Ishikawa (cell line): ENCODE results near the gene PLXNA2.

ENCODE experiments used
- CEBPB ChIP-seq: IDR thresholded peaks from 2 replicates; pipeline ENCODE4 v1.6.1; 2012
- CREB1 ChIP-seq: IDR thresholded peaks from 2 replicates; pipeline ENCODE4 v1.6.1; 2012; ENCODE audit warnings: low read depth
- EGR1 ChIP-seq: IDR thresholded peaks from 2 replicates; pipeline ENCODE4 v1.6.1; 2012
- EP300 ChIP-seq: IDR thresholded peaks from 2 replicates; pipeline ENCODE4 v1.6.1; 2012; ENCODE audit warnings: borderline replicate concordance
- FOXM1 ChIP-seq: IDR thresholded peaks from 2 replicates; pipeline ENCODE4 v1.6.1; 2012; ENCODE audit warnings: low read depth, borderline replicate concordance
- NFIC ChIP-seq: IDR thresholded peaks from 2 replicates; pipeline ENCODE4 v1.6.1; 2012
- RAD21 ChIP-seq: IDR thresholded peaks from 2 replicates; pipeline ENCODE4 v1.6.1; 2012; ENCODE audit warnings: low read depth
- TAF1 ChIP-seq: IDR thresholded peaks from 2 replicates; pipeline ENCODE4 v1.6.1; 2012; ENCODE audit warnings: low read depth, mild to moderate bottlenecking
- TCF12 ChIP-seq: IDR thresholded peaks from 2 replicates; pipeline ENCODE4 v1.6.1; 2012; ENCODE audit warnings: low read depth
- TEAD4 ChIP-seq: IDR thresholded peaks from 2 replicates; pipeline ENCODE4 v1.6.1; 2012
- YY1 ChIP-seq: IDR thresholded peaks from 2 replicates; pipeline ENCODE4 v1.6.1; 2012; ENCODE audit warnings: low read depth
- ZBTB7A ChIP-seq: IDR thresholded peaks from 2 replicates; pipeline ENCODE4 v1.6.1; 2012; ENCODE audit warnings: low read depth
- TF ChIP-seq, protein P1 (sequence below): IDR thresholded peaks from 2 replicates; pipeline ENCODE4 v1.6.1; 2012
- TF ChIP-seq, protein P2 (sequence below): IDR thresholded peaks from 2 replicates; pipeline ENCODE4 v1.6.1; 2012
- TF ChIP-seq, protein P3 (sequence below): IDR thresholded peaks from 2 replicates; pipeline ENCODE4 v1.6.1; 2012; ENCODE audit warnings: low read depth, mild to moderate bottlenecking

Gene PLXNA2

DNA sequence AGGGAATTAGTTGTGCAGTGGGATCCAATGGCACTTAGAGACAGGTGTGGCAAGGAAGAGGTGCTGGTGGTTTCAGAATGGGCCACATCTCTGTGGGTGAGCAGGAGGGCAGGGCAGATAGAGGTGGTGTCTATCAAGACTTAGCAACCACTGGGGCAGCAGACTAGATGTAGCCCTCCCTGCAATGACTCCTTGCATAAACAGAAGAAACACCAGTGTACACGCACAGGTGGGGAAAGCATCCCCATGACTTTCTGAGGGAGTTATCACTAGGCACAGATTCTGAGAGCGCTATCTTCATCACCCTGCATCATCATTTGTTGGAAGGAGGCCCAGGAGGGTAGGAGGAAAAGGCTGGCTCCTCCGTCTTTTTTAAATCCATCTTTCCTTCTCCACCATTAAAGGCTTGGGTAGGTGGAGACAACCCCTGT, 58.4 kb downstream of the PLXNA2 start:
- TF ChIP-seq RAD21 (no peak), CREB1 (no peak), FOXM1 (no peak), NFIC (no peak), YY1 (no peak), TEAD4 (no peak), EGR1 (no peak), ZBTB7A (no peak)
- TF ChIP-seq, protein P1, sequence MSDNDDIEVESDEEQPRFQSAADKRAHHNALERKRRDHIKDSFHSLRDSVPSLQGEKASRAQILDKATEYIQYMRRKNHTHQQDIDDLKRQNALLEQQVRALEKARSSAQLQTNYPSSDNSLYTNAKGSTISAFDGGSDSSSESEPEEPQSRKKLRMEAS, result no peak
- TF ChIP-seq, protein P2, sequence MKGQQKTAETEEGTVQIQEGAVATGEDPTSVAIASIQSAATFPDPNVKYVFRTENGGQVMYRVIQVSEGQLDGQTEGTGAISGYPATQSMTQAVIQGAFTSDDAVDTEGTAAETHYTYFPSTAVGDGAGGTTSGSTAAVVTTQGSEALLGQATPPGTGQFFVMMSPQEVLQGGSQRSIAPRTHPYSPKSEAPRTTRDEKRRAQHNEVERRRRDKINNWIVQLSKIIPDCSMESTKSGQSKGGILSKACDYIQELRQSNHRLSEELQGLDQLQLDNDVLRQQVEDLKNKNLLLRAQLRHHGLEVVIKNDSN, result no peak

DNA sequence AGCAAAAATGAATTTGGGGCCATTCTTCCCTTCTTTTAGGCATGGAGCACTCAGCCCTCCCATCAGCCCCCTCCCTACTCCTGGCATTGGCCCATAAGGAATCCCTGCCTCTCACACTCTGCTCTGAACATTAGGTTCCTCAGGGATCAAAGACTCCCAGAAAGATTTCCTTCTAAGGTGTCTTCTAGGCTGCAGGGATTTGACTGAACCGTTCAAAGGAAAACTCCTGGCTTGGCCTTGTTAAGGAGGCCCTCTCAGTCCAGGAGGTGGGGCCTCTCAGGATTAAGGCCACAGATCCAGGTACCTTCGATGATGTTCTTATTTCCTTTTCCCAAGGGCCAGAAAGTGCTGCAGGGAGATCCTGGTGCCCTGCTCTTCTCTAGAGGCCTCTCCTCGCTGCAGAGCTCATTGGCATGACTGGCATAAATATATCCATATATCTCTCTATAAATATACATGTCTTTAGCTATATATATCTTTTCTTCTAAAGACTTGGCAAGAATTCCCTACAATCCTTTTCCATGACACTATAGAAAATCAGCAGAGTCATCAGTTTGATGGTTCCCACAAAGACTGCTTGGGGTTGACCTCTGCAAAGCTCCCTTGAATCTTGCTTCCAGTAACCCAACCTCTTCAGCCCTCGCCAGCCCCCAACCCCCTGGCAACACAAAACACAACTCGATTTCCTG, 59.1 kb downstream of the PLXNA2 start:
- TF ChIP-seq CEBPB (no peak), CREB1 (no peak), TAF1 (no peak), NFIC (no peak), RAD21 (no peak), FOXM1 (no peak), YY1 (no peak), TCF12 (no peak), EGR1 (no peak), TEAD4 (no peak), EP300 (no peak)
- TF ChIP-seq, protein P3, sequence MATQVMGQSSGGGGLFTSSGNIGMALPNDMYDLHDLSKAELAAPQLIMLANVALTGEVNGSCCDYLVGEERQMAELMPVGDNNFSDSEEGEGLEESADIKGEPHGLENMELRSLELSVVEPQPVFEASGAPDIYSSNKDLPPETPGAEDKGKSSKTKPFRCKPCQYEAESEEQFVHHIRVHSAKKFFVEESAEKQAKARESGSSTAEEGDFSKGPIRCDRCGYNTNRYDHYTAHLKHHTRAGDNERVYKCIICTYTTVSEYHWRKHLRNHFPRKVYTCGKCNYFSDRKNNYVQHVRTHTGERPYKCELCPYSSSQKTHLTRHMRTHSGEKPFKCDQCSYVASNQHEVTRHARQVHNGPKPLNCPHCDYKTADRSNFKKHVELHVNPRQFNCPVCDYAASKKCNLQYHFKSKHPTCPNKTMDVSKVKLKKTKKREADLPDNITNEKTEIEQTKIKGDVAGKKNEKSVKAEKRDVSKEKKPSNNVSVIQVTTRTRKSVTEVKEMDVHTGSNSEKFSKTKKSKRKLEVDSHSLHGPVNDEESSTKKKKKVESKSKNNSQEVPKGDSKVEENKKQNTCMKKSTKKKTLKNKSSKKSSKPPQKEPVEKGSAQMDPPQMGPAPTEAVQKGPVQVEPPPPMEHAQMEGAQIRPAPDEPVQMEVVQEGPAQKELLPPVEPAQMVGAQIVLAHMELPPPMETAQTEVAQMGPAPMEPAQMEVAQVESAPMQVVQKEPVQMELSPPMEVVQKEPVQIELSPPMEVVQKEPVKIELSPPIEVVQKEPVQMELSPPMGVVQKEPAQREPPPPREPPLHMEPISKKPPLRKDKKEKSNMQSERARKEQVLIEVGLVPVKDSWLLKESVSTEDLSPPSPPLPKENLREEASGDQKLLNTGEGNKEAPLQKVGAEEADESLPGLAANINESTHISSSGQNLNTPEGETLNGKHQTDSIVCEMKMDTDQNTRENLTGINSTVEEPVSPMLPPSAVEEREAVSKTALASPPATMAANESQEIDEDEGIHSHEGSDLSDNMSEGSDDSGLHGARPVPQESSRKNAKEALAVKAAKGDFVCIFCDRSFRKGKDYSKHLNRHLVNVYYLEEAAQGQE, result no peak
- TF ChIP-seq, protein P1, result no peak
- TF ChIP-seq, protein P2, result no peak

DNA sequence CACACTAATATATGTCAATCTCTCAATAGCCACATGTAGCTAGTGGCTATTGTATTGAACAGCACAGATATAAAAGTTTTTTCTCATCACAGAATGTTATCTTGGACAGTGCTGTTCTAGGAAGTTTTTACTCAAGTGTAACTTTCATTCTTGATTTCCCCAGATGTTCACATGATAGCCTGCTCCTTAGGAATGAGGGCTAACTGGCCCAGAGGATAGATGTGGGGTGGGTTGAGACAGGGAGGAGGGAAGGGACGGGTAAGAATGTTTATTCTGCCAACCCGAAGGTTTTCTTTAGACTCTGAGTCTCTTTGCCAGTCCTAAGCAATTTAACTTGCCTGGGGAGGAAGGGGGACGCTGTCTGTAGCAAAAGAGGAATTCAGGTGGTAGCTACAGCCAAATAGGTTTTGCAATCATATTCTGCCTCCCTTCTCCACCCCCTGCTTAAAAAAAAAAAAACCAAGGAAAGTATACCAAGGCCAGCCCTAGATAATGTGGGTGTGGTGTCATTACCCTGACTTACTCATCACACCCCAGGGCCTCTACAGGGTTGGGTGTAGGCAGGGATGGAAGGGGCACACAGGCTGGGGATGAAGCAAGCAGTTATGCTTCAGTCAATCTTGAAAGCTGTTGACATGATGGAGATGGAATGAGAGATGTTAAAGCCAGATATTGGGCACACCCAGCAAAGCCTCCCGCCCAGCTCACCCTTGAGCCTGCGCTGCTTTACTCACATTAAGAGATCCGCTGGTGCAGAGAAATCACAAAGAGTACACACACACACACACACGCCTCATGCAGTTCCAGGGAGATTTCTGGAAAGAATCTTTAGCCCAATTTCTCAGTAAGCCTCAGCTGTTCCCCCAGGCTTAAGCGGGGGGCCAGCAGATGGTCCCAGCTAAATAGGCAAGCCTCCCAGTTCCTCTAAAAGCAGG, 59.9 kb downstream of the PLXNA2 start:
- no peak for TF ChIP-seq TCF12
- TF ChIP-seq TAF1, result no peak
- TF ChIP-seq EGR1, result no peak
- TF ChIP-seq ZBTB7A, result no peak
- no peak for TF ChIP-seq RAD21
- TF ChIP-seq EP300, result no peak
- TF ChIP-seq CREB1, result no peak

DNA sequence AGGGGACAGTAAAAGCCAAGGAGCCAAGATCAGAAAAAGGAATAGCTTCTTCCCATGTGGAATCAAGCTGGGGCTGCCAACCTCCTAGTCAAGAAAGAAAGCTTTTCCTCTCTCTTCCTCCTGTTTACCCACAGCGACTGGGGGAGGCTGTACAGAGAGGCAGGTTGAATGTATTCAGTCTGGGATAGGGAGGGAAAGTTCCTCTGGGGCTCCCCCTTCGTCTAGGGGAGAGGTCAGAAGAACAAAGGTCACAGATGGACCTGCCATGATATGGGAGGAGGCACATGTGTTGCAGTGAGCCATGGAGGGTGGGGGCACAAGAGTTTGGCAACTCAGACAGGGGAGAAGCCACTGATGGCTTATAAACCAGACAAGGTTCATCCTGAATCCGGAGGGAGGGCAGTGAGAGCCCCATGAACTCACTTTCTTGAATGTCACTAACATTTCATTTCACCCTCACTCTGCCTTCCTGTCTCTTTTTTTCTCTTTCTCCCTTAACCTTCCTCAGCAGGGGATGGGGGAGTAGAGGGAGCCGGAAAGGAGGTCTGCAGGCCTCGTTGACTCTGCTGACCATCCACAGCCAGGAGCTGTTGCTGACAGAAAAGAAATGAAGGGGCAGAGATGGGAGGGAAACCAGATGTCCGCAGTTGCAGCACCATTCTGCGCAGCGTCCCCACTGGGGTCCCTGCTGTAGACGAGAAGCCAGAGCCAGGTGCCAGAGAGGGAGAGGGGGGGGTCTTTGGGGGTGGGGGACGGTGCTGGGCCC, 61.1 kb downstream of the PLXNA2 start:
- TF ChIP-seq NFIC (no peak), CEBPB (no peak), ZBTB7A (no peak), YY1 (no peak), RAD21 (no peak), CREB1 (no peak), FOXM1 (no peak), EP300 (no peak), TCF12 (no peak), TEAD4 (no peak), TAF1 (no peak)
- TF ChIP-seq, protein P2, result no peak
- TF ChIP-seq, protein P3, result no peak
- TF ChIP-seq, protein P1, result no peak
